ENCODE results near the gene B4GALNT3.
"Not testable (repeated sequence)": the region's sequence is repeated elsewhere in the genome, so short reads cannot be mapped to it uniquely, and the experiment has no call there.

B4GALNT3 gene

GRCh38 chr12:574475-575128 is 114.9 kb downstream of the B4GALNT3 start:
- FAIRE-seq (no peak), DNase-seq (ENCODE audit: low spot score) (no peak)

DNA sequence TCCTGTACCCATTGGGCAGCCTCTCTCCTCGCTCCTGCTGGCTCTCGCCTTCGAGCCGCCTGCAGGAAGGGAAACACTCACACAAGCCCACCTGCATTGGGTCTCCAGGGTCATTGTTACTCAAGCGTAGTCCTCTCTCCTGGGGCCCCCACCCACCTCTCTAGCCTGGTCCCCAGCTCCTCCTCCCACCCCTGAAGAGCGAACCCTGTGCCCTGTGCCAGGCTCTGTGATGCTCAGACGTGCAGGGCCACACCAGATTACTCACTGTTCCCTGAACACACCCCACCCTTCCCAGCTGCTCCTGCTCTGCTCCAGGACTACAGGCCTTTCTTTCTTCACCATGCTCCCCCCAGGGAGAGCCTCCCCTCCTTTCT is 115.4 kb downstream of the B4GALNT3 start:
- DNase-seq (ENCODE audit: low spot score) (no peak), FAIRE-seq (no peak)

GRCh38 chr12:575948-576614 is 116.3 kb downstream of the B4GALNT3 start:
- FAIRE-seq (no peak), DNase-seq (ENCODE audit: low spot score) (peak; percentile 41)

DNA sequence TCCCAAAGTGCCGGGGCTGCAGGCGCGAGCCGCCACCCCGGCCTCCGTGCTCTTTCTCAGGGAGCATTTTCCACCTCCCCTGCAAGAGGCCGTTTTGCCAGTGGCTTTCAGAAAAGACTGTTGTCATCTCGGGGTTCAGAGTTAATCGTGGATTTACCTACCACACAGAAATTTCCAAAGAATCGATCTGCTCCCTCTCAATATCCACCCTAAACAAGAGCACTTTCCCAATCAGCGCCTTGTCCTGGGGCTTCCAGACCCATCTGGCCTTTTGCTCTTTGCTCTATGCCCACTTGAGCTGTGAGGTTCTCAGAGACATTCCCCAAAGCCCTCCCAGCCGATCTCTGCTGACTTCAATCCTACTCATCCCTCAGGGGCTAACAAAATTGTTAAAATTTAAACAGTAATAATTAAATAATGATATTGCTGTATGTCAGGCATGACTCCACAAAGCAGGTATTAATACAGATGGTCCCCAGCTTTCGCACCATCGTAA is 116.9 kb downstream of the B4GALNT3 start:
- DNase-seq (ENCODE audit: low spot score) (no peak), FAIRE-seq (no peak)

DNA sequence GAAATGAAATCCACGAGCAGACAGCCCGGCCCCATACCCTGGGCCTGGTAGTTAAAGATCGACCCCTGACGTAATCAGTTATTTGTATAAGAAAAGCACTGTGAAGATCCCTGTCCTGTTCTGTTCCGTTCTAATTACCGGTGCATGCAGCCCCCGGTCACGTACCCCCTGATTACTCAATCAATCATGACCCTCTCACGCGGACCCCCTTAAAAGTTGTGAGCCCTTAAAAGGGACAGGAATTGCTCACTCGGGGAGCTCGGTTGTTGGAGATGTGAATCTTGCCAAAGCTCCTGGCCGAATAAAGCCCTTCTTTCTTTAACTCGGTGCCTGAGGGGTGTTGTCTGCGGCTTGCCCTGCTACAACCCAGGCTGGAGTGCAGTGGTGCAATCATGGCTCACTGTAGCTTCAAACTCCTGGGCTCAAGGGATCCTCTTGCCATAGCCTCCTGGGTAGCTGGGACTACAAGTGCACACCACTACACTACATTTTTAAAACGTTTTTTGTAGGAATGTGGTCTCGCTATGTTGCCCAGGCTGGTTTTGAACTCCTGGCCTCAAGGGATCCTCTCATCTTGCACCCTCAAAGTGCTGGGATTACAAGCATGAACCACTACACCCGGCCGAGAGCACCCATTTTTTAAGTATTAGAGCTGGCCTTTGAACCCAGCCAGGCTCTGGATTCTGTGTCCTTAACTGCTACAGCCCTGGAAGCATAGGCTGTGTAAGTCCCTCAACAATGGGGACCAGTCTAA is 118.4 kb downstream of the B4GALNT3 start:
- FAIRE-seq; DNase-seq (ENCODE audit: low spot score): not testable (repeated sequence)

GRCh38 chr12:578748-579419 is 119.1 kb downstream of the B4GALNT3 start:
- no peak for DNase-seq (ENCODE audit: low spot score)
- no peak for FAIRE-seq

- FAIRE-seq, result no peak
Measured at GRCh38 chr12:579420-580110, 119.8 kb downstream of the B4GALNT3 start.

DNA sequence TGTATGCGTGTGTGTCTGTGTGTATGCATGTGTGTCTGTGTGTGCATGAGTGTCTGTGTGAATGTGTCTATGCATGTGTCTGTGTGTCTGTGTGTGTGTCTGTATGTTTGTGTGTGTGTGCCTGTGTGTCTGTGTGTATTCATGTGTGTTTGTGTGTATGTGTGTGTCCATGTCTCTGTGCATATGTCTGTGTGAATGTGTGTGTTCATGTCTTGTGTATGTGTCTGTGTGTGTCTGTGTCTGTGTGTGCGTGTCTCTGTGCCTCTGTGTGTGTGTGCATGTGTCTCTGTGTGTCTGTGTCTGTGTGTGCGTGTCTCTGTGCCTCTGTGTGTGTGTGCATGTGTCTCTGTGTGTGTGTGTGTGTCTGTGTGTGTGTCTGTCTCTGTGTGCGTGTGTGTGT is 121.1 kb downstream of the B4GALNT3 start:
- DNase-seq (ENCODE audit: low spot score) (no peak), FAIRE-seq (no peak)

More at GRCh38 chr12:579420-580110, 119.8 kb downstream of the B4GALNT3 start:
- no peak for DNase-seq (ENCODE audit: low spot score)

- DNase-seq (ENCODE audit: low spot score), result no peak
Measured at GRCh38 chr12:581321-581720, 121.6 kb downstream of the B4GALNT3 start.

GRCh38 chr12:581746-582145 is 122.0 kb downstream of the B4GALNT3 start:
- no peak for FAIRE-seq
- DNase-seq (ENCODE audit: low spot score), result no peak

More at GRCh38 chr12:581321-581720, 121.6 kb downstream of the B4GALNT3 start:
- FAIRE-seq, result no peak

GRCh38 chr12:583251-583869 is 123.6 kb downstream of the B4GALNT3 start:
- no peak for FAIRE-seq
- DNase-seq (ENCODE audit: low spot score), result no peak

DNA sequence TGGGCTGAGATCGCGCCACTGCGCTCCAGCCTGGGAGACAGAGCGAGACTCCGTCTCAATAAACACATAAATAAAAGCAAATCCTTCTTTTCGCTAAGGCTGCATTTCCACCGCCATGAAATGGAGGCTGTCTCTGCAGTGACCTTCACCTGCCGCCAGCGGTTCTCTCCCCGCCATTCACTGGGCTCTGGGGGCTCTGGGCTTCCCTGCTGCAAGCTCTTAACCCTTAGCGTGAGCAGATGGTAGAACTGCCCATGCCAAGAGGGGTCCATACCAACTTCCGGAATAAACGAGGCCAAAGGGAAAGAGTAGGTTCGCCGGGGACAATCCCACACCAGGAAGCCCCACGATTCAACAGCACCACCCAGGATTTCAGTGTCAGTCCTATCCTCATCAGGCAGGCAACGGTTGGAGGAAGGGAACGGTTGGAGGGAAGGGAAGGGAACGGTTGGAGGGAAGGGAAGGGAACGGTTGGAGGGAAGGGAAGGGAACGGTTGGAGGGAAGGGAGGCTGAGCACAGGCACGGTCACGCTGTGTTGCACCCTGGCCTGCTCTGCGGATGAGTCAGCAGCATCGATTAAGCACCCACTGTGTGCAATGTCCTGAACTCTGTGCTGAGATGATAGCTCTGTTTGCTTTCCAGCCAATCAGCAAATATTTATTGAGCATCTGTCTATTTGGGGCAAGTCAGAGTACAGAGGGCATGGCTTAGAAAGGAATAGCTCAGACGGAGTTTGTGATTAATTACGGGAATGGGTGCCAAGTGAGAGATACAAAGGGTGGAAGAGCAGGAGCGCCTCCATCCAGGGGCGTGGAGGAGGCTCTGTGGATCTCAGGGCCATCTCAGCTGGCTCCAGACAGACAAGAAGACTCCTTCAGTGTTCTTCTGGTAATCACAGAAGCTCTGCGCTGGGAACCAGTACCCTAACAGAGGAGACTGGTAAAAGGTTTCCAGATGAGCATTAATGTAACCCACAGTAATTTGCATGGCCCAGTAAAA is 125.6 kb downstream of the B4GALNT3 start:
- FAIRE-seq (no peak), DNase-seq (ENCODE audit: low spot score) (no peak)

- FAIRE-seq (no peak), DNase-seq (ENCODE audit: low spot score) (no peak)
Measured at GRCh38 chr12:586318-587071, 126.8 kb downstream of the B4GALNT3 start.

- DNase-seq (ENCODE audit: low spot score) (no peak), FAIRE-seq (no peak)
Measured at GRCh38 chr12:587132-588023, 127.6 kb downstream of the B4GALNT3 start.

GRCh38 chr12:588024-588322 is 128.2 kb downstream of the B4GALNT3 start:
- DNase-seq (ENCODE audit: low spot score) (no peak), FAIRE-seq (no peak)

DNA sequence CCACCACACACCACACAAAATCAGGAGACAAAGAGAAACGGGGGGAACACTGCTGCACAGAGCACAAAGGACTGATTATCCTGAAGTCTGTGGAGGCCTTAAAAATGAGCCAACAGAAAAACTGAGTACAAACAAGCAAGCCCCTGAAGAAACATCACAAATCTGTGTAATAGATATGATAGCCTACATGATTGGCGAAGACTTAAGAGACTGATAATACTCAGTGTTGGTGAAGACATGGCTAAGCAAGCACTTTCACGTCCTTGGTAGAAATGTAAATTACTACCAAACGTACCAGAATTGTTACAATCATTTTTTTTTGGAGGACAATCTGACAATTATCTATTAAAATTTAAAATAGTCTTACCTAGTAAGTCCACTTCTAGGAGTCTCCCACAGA is 128.9 kb downstream of the B4GALNT3 start:
- FAIRE-seq (no peak), DNase-seq (ENCODE audit: low spot score) (no peak)

GRCh38 chr12:590206-590750 is 130.5 kb downstream of the B4GALNT3 start:
- DNase-seq (ENCODE audit: low spot score) (no peak), FAIRE-seq (no peak)

Data from RCC 7860 (cell line).